GM12878 (cell line): ENCODE results near the gene SPDYE3.

Source experiments
- BACH1 ChIP-seq: fragments of 450-650 bp; IDR thresholded peaks from 2 replicates; pipeline ENCODE4 v1.6.1; 2017; ENCODE audit warnings: mild to moderate bottlenecking, borderline replicate concordance
- BCL3 ChIP-seq: IDR thresholded peaks from 2 replicates; pipeline ENCODE4 v1.6.1; 2011; ENCODE audit warnings: borderline replicate concordance, low read depth, mild to moderate bottlenecking, moderate library complexity, low read length; ENCODE audit not compliant: insufficient read depth, poor library complexity, severe bottlenecking
- CEBPB ChIP-seq, 2 experiments: fragments of 150-350 bp in 1 of 2; IDR thresholded peaks; 2 replicates each; pipeline ENCODE4 v1.6.1; 2012 to 2014; ENCODE audit warnings: low read depth in 2 of 2, low read length in 2 of 2, borderline replicate concordance in 1 of 2, inconsistent platforms in 1 of 2
- FOXM1 ChIP-seq: IDR thresholded peaks from 2 replicates; pipeline ENCODE4 v1.6.1; 2012; ENCODE audit warnings: low read depth, mild to moderate bottlenecking, inconsistent platforms, low read length, moderate library complexity
- POLR2AphosphoS2 ChIP-seq: IDR thresholded peaks from 2 replicates; pipeline ENCODE4 v1.6.1; 2011; ENCODE audit warnings: low read depth, mild to moderate bottlenecking, low read length, improper control_type of control experiment, moderate library complexity
- POLR2AphosphoS5 ChIP-seq: IDR thresholded peaks from 2 replicates; pipeline ENCODE4 v1.6.1; 2011; ENCODE audit warnings: mild to moderate bottlenecking, low read length, inconsistent platforms
- SMARCA5 ChIP-seq: fragments of 450-650 bp; IDR thresholded peaks from 2 replicates; pipeline ENCODE4 v1.6.1; 2017; ENCODE audit warnings: mild to moderate bottlenecking
- TAF1 ChIP-seq: IDR thresholded peaks from 2 replicates; pipeline ENCODE4 v1.6.1; 2011; ENCODE audit warnings: mild to moderate bottlenecking, low read depth, low read length, borderline replicate concordance
- TF ChIP-seq, protein P1 (sequence below): IDR thresholded peaks from 2 replicates; pipeline ENCODE4 v1.6.1; 2011; ENCODE audit warnings: mild to moderate bottlenecking, low read depth, low read length, moderate library complexity; ENCODE audit not compliant: insufficient replicate concordance
- TF ChIP-seq, protein P2 (sequence below), 3 experiments: IDR thresholded peaks in 2 of 3; conservative IDR thresholded peaks in 1 of 3; 2 replicates each; pipeline ENCODE4 v1.5.1; 2011; ENCODE audit warnings: low read depth in 3 of 3, low read length in 3 of 3, mild to moderate bottlenecking in 3 of 3, control low read depth in 2 of 3, moderate library complexity in 2 of 3, inconsistent platforms in 1 of 3, mixed read lengths in 1 of 3; ENCODE audit not compliant: control insufficient read depth in 2 of 3, insufficient read depth in 1 of 3; ENCODE audit errors: extremely low read depth in 1 of 3

DNA sequence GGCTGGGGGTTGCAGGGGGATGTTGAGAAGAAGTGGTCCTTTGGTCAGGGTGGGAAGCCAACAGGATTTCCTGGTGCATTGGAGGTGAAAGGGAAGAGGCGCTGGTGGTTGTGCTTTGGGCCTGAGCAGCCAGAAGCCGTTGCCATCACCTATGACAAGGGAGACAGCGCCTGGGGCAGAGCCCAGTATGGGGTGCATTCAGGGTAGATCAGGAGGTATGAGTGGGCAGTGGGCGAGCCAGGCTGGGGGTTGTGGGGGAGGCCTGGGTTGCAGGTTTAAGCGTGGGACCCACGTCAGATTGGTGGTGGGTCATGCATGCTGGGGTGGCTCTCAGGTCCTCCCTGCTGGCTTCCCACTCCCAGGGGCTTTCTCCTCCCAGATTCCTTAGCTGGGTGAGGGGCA, 44.2 kb downstream of the SPDYE3 start:
- TF ChIP-seq FOXM1 (no peak), BACH1 (no peak), BCL3 (no peak), SMARCA5 (no peak), TAF1 (no peak), CEBPB (IDR thresholded peaks at IDR 0.05; ENCODE audit: borderline replicate concordance in 1 of 2, low read depth in 2 of 2, low read length in 2 of 2) (no peak), POLR2AphosphoS5 (no peak; the same call in 1 of the 2 replicates), POLR2AphosphoS2 (no peak)
- TF ChIP-seq, protein P1, sequence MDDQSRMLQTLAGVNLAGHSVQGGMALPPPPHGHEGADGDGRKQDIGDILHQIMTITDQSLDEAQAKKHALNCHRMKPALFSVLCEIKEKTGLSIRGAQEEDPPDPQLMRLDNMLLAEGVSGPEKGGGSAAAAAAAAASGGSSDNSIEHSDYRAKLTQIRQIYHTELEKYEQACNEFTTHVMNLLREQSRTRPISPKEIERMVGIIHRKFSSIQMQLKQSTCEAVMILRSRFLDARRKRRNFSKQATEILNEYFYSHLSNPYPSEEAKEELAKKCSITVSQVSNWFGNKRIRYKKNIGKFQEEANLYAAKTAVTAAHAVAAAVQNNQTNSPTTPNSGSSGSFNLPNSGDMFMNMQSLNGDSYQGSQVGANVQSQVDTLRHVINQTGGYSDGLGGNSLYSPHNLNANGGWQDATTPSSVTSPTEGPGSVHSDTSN: no peak
- TF ChIP-seq, protein P2, sequence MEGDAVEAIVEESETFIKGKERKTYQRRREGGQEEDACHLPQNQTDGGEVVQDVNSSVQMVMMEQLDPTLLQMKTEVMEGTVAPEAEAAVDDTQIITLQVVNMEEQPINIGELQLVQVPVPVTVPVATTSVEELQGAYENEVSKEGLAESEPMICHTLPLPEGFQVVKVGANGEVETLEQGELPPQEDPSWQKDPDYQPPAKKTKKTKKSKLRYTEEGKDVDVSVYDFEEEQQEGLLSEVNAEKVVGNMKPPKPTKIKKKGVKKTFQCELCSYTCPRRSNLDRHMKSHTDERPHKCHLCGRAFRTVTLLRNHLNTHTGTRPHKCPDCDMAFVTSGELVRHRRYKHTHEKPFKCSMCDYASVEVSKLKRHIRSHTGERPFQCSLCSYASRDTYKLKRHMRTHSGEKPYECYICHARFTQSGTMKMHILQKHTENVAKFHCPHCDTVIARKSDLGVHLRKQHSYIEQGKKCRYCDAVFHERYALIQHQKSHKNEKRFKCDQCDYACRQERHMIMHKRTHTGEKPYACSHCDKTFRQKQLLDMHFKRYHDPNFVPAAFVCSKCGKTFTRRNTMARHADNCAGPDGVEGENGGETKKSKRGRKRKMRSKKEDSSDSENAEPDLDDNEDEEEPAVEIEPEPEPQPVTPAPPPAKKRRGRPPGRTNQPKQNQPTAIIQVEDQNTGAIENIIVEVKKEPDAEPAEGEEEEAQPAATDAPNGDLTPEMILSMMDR (IDR thresholded peaks at IDR 0.05 in 2 of 3, conservative IDR thresholded peaks at IDR 0.05 in 1 of 3; ENCODE audit: control insufficient read depth in 2 of 3, extremely low read depth in 1 of 3, insufficient read depth in 1 of 3, low read depth in 3 of 3, low read length in 3 of 3): no peak
